ENCODE data around the gene TAF6. TPM values are rescaled to one million over a fixed set of nuclear protein-coding genes. Genes with fewer than 3 reads are reported as not detected.
A peak's percentile ranks its signal among the peaks of the same experiment; 100 is the strongest.

TAF6 gene
- total and polyA plus RNA-seq, 9 of the 15 experiments (the other 6 are each of a cell fraction or from before 2014, with no cell fraction given) = 0.78 to 78.7 (median 21.3) TPM

GRCh38 chr7:100080907-100081534, 38.1 kb downstream of the TAF6 start:
- Histone ChIP-seq H3K4me1 (replicated peaks in 1 of 2; ENCODE audit: control insufficient read depth in 2 of 2, insufficient read depth in 2 of 2, low read length in 2 of 2) (peaks cover 10 to 26% of the 10 kb centered on the region in 2 experiments; a peak in 4 of 5 replicates), H3K27me3 (ENCODE audit: control insufficient read depth in 2 of 2, insufficient read depth in 2 of 2, low read length in 2 of 2) (no peaks in the 10 kb centered on the region), H3K4me2 (ENCODE audit: insufficient read depth, low read length) (peak overlapping the region; percentile 99), H3K9ac (ENCODE audit: insufficient read depth in 1 of 2, low read depth in 2 of 2, low read length in 2 of 2) (peak overlapping the region; percentile 92 to 98), H3K4me3 (peak overlapping the region; percentile 67), H3K79me2 (ENCODE audit: control insufficient read depth, insufficient read depth, low read length) (peaks cover 50% of the 10 kb centered on the region), H3K9me1 (ENCODE audit: control insufficient read depth, insufficient read depth, low read length) (peaks cover 4% of the 10 kb centered on the region), H4K20me1 (replicated peaks; ENCODE audit: control insufficient read depth, insufficient read depth, low read length) (no peaks in the 10 kb centered on the region), H2AFZ (ENCODE audit: low read depth, low read length) (peak overlapping the region; percentile 58; the same call in 1 of the 2 replicates), H3K36me3 (ENCODE audit: control insufficient read depth, insufficient read depth, low read length) (peaks cover 40% of the 10 kb centered on the region), H3K9me3 (replicated peaks; ENCODE audit: control insufficient read depth, insufficient read depth, low read depth, low read length) (peaks cover 4% of the 10 kb centered on the region; the same call in 1 of the 2 replicates), H3K27ac (ENCODE audit: extremely low read depth, low read depth, low read length) (peak overlapping the region; percentile 77)
- CTCF ChIA-PET (ENCODE audit: low intra/inter-chr PET ratio) = interaction anchor here (0.7 to 2.2 kb wide), 3 partner anchors 65 to 168 kb away, joined by 3 to 8 read pairs (median 5); no protein-coding TSS in a partner anchor
- FAIRE-seq = no peak
- in situ Hi-C loops (cut with MboI) = no loop called here
- intact Hi-C loops (cut with micrococcal nuclease) = loop anchor here (1.0 to 5.0 kb wide), 5 partner anchors 32 to 168 kb away; partner anchors contain the start of gene ZSCAN21
- POLR2A ChIA-PET = interaction anchor here (0.6 to 4.4 kb wide), 6 partner anchors 10 to 325 kb away, joined by 3 to 17 read pairs (median 4); partner anchors contain the start of genes AP4M1 and MCM7
- ATAC-seq = peak; percentile 33; the same call in 1 of the 3 replicates
- TSS peak; percentile 46 for BruUV-seq (replicated peaks)
- DNase-seq (ENCODE audit: extremely low read depth in 1 of 4, low spot score in 3 of 4) = peak in 1 of 4 experiments; percentile 35
- WGBS (ENCODE audit: insufficient coverage, low coverage, missing lambda C conversion rate) = 1% methylated on average over 34 of the region's 34 CpGs
- TF ChIP-seq CHD1 (IDR thresholded peaks at IDR 0.05; ENCODE audit: low read length) = peak; percentile 76
- TF ChIP-seq KLF1 (tag; IDR thresholded peaks at IDR 0.05) = 0 out of 2 replicates have a peak, but pooled peaks have one; percentile 15
- no peak for TF ChIP-seq NBN (IDR thresholded peaks at IDR 0.05; ENCODE audit: low read depth)
- TF ChIP-seq ZNF584 (CRISPR knock-in tag; IDR thresholded peaks at IDR 0.05; ENCODE audit: low read depth) = 0 out of 2 replicates have a peak, but pooled peaks have one; percentile 25
- TF ChIP-seq ZNF282 (CRISPR knock-in tag; IDR thresholded peaks at IDR 0.05) = 0 out of 2 replicates have a peak, but pooled peaks have one; percentile 35
- no peak for TF ChIP-seq EGR1 (conservative IDR thresholded peaks at IDR 0.05)
- no peak for TF ChIP-seq ZNF644 (tag; IDR thresholded peaks at IDR 0.05; ENCODE audit: low read depth)
- TF ChIP-seq MECOM (CRISPR knock-in tag; IDR thresholded peaks at IDR 0.05) = no peak
- TF ChIP-seq ZBTB1 (CRISPR knock-in tag; IDR thresholded peaks at IDR 0.05; ENCODE audit: borderline replicate concordance, low read depth) = 0 out of 2 replicates have a peak, but pooled peaks have one; percentile 56
- TF ChIP-seq RBM39 (optimal IDR thresholded peaks at IDR 0.05; ENCODE audit: low read depth, low read length) = peak; percentile 31
- TF ChIP-seq TGIF2 (CRISPR knock-in tag; IDR thresholded peaks at IDR 0.05) = no peak
- peak; percentile 60 for TF ChIP-seq SAP30 (IDR thresholded peaks at IDR 0.05; ENCODE audit: borderline replicate concordance, insufficient read depth, low read depth, low read length, poor library complexity, severe bottlenecking)
- 0 out of 4 replicates have a peak, but pooled peaks of 1 of the 2 experiments have one; percentile 11 for TF ChIP-seq SIN3A (IDR thresholded peaks at IDR 0.05; ENCODE audit: borderline replicate concordance in 2 of 2, control insufficient read depth in 1 of 2, low read depth in 2 of 2, low read length in 2 of 2)
- TF ChIP-seq EHMT2 (IDR thresholded peaks at IDR 0.05) = no peak
- 0 out of 2 replicates have a peak, but pooled peaks have one; percentile 1 for TF ChIP-seq SMC3 (conservative IDR thresholded peaks at IDR 0.05; ENCODE audit: insufficient read depth, low read depth, low read length)
- TF ChIP-seq ZBTB9 (CRISPR knock-in tag; IDR thresholded peaks at IDR 0.05) = 0 out of 2 replicates have a peak, but pooled peaks have one; percentile 28
- TF ChIP-seq HOXB6 (CRISPR knock-in tag; IDR thresholded peaks at IDR 0.05; ENCODE audit: borderline replicate concordance) = no peak
- 0 out of 4 replicates have a peak, but pooled peaks of 1 of the 2 experiments have one; percentile 6 for TF ChIP-seq MLX (CRISPR knock-in tag; conservative IDR thresholded peaks at IDR 0.05)

Data from K562 (cell line).